Astrocyte (in vitro differentiated cells and primary cell): ENCODE data around the gene CDYL.

Experiments used
- CTCF ChIP-seq: IDR thresholded peaks from 2 replicates; pipeline ENCODE4 v1.5.1; 2011; ENCODE audit warnings: low read depth, mild to moderate bottlenecking, inconsistent platforms, low read length, moderate library complexity; ENCODE audit not compliant: insufficient read depth
- EZH2 ChIP-seq: IDR thresholded peaks from 2 replicates; pipeline ENCODE4 v1.6.1; 2012; ENCODE audit warnings: mild to moderate bottlenecking, low read length, inconsistent platforms; ENCODE audit not compliant: insufficient read depth

- TF ChIP-seq CTCF (no peak), EZH2 (no peak)
Measured at GRCh38 chr6:4961322-4962168, 185.3 kb downstream of the CDYL start.
